Right atrium auricular region (tissue), 2 donors: ENCODE measurements around the gene WNT7A. TPM values are rescaled to one million over a fixed set of nuclear protein-coding genes. Genes with fewer than 3 reads are reported as not detected.
A peak's percentile ranks its signal among the peaks of the same experiment; 100 is the strongest.

Experiments used
- DNase-seq: peaks from one replicate; pipeline ENCODE4 v3.0.0-alpha.2; 2019; ENCODE audit warnings: low spot score
- H3K27ac ChIP-seq, 2 donors: fragments of 200-600 bp; sonication (generic); 1 replicate in 1 of 2; 2 replicates in 1 of 2; pipeline ENCODE4 v1.5.1; 2016 to 2019
- H3K27me3 ChIP-seq, 2 donors: fragments of 200-600 bp; sonication (generic); one replicate each; pipeline versions ENCODE4 v1.5.1 to v1.6.0; 2017 to 2019
- H3K36me3 ChIP-seq: fragments of 200-600 bp; sonication (generic); one replicate; pipeline ENCODE4 v1.5.1; 2016
- H3K4me1 ChIP-seq, 2 donors: fragments of 200-600 bp; sonication (generic); one replicate each; pipeline versions ENCODE4 v1.5.1 to v1.6.0; 2017 to 2019
- H3K4me3 ChIP-seq, 2 donors: fragments of 200-600 bp; sonication (generic); 1 replicate in 1 of 2; 2 replicates in 1 of 2; pipeline ENCODE4 v1.5.1; 2017 to 2019; ENCODE audit warnings: mild to moderate bottlenecking in 1 of 2, moderate library complexity in 1 of 2
- H3K9me3 ChIP-seq, 2 donors: fragments of 200-600 bp; sonication (generic); one replicate each; pipeline ENCODE4 v1.5.1; 2019
- CTCF ChIP-seq, 2 donors: fragments of 200-600 bp; sonication (generic); IDR thresholded peaks; one replicate each; pipeline ENCODE4 v1.5.1; 2019; ENCODE audit warnings: antibody characterized with exemption in 2 of 2
- total RNA-seq, 2 donors: library from RNA; depleted of rRNA; stranded (reverse); fragments of >200 nt; gene quantifications; one replicate each; pipeline ENCODE4 v1.1.0, GENCODE V29; 2016

The WNT7A gene
- total RNA-seq, 2 donors from 2014 or later = not detected

- Histone ChIP-seq H3K36me3 (no peaks in the 10 kb centered on the region), H3K4me3 (no peak overlapping the region), H3K27ac (no peak overlapping the region), H3K4me1 (peaks cover 0 to 20% of the 10 kb centered on the region in 2 donors), H3K27me3 (no peaks in the 10 kb centered on the region), H3K9me3 (no peaks in the 10 kb centered on the region)
- DNase-seq = no peak
- no peak for TF ChIP-seq CTCF (IDR thresholded peaks at IDR 0.05)
Measured at GRCh38 chr3:13892304-13892703, 12.4 kb upstream of the WNT7A start.

GRCh38 chr3:13891492-13892073 lies 11.7 kb upstream of the WNT7A start:
- peaks cover 0 to 20% of the 10 kb centered on the region in 2 donors for H3K4me1 ChIP-seq

GRCh38 chr3:13891017-13891392 lies 11.1 kb upstream of the WNT7A start:
- DNase-seq = no peak
- no peak for TF ChIP-seq CTCF (IDR thresholded peaks at IDR 0.05)
- H3K9me3 ChIP-seq = no peaks in the 10 kb centered on the region
- H3K4me1 ChIP-seq = peaks cover 0 to 14% of the 10 kb centered on the region in 2 donors
- no peaks in the 10 kb centered on the region for H3K36me3 ChIP-seq
- H3K27me3 ChIP-seq = no peaks in the 10 kb centered on the region
- H3K27ac ChIP-seq = no peak overlapping the region
- H3K4me3 ChIP-seq = no peak overlapping the region

More at GRCh38 chr3:13891492-13892073, 11.7 kb upstream of the WNT7A start:
- Histone ChIP-seq H3K4me3 (no peak overlapping the region), H3K9me3 (no peaks in the 10 kb centered on the region), H3K27me3 (no peaks in the 10 kb centered on the region), H3K27ac (no peak overlapping the region), H3K36me3 (no peaks in the 10 kb centered on the region)
- TF ChIP-seq CTCF (IDR thresholded peaks at IDR 0.05) = no peak
- peak; percentile 54 for DNase-seq

GRCh38 chr3:13890377-13891016 lies 10.6 kb upstream of the WNT7A start:
- Histone ChIP-seq H3K9me3 (no peaks in the 10 kb centered on the region), H3K36me3 (no peaks in the 10 kb centered on the region)

GRCh38 chr3:13888576-13888975 lies 8.7 kb upstream of the WNT7A start:
- H3K4me1 ChIP-seq = peaks cover 0 to 3% of the 10 kb centered on the region in 2 donors
- no peaks in the 10 kb centered on the region for H3K27me3 ChIP-seq
- no peak for TF ChIP-seq CTCF (IDR thresholded peaks at IDR 0.05)
- DNase-seq = peak; percentile 13
- no peak overlapping the region for H3K27ac ChIP-seq
- H3K9me3 ChIP-seq = no peaks in the 10 kb centered on the region
- no peaks in the 10 kb centered on the region for H3K36me3 ChIP-seq
- no peak overlapping the region for H3K4me3 ChIP-seq

More at GRCh38 chr3:13890377-13891016, 10.6 kb upstream of the WNT7A start:
- Histone ChIP-seq H3K4me3 (no peak overlapping the region), H3K27me3 (no peaks in the 10 kb centered on the region), H3K27ac (no peak overlapping the region), H3K4me1 (peaks cover 0 to 10% of the 10 kb centered on the region in 2 donors)
- peak; percentile 57 for DNase-seq
- TF ChIP-seq CTCF (IDR thresholded peaks at IDR 0.05) = no peak
